Neural cell (in vitro differentiated cells): ENCODE measurements around the gene ACSL6. TPM values are rescaled to one million over a fixed set of nuclear protein-coding genes. Genes with fewer than 3 reads are reported as not detected.

Experiments used
- H2AFZ ChIP-seq: fragments of 200-600, 300-800 bp; sonication (generic), shearing (Covaris generic); 2 replicates; pipeline ENCODE4 v1.6.0; 2014; ENCODE audit warnings: low read depth, mild to moderate bottlenecking, antibody characterized with exemption, low read length, moderate library complexity
- H3F3A ChIP-seq: fragments of 200-600 bp; shearing (Covaris generic); 2 replicates; pipeline ENCODE4 v1.6.1; 2016; ENCODE audit warnings: mild to moderate bottlenecking, moderate library complexity, mixed read lengths, antibody characterized with exemption, low read length; ENCODE audit not compliant: insufficient read depth, poor library complexity, severe bottlenecking
- H3K27ac ChIP-seq: fragments of 200-600, 300-800 bp; sonication (generic), shearing (Covaris generic); 2 replicates; pipeline ENCODE4 v1.5.1; 2014; ENCODE audit warnings: mild to moderate bottlenecking, low read length, moderate library complexity
- H3K27me3 ChIP-seq: fragments of 300-800, 200-600 bp; sonication (generic), shearing (Covaris generic); 2 replicates; pipeline ENCODE4 v1.6.0; 2014; ENCODE audit warnings: mild to moderate bottlenecking, low read depth, low read length, moderate library complexity; ENCODE audit not compliant: insufficient read depth
- H3K36me3 ChIP-seq: fragments of 300-800, 200-600 bp; sonication (generic), shearing (Covaris generic); 2 replicates; pipeline ENCODE4 v1.5.1; 2014; ENCODE audit warnings: mild to moderate bottlenecking, antibody characterized with exemption, low read length, moderate library complexity; ENCODE audit not compliant: insufficient read depth
- H3K4me2 ChIP-seq: fragments of 300-800, 200-600 bp; sonication (generic), shearing (Covaris generic); 2 replicates; pipeline ENCODE4 v1.6.0; 2014; ENCODE audit warnings: mild to moderate bottlenecking, low read length
- H3K4me3 ChIP-seq: fragments of 300-800, 200-600 bp; sonication (generic), shearing (Covaris generic); 2 replicates; pipeline ENCODE4 v1.5.1; 2014; ENCODE audit warnings: mild to moderate bottlenecking, low read length, moderate library complexity
- H3K79me2 ChIP-seq: fragments of 200-600 bp; shearing (Covaris generic); replicated peaks from 2 replicates; pipeline ENCODE4 v1.6.0; 2014; ENCODE audit warnings: mild to moderate bottlenecking, low read length, moderate library complexity; ENCODE audit not compliant: insufficient read depth
- H3K9ac ChIP-seq: fragments of 300-800, 200-600 bp; sonication (generic), shearing (Covaris generic); 2 replicates; pipeline ENCODE4 v1.6.1; 2016; ENCODE audit warnings: mild to moderate bottlenecking, low read length, mixed read lengths
- H3K9me2 ChIP-seq: fragments of 200-600 bp; shearing (Covaris generic); 2 replicates; pipeline ENCODE4 v1.6.1; 2016; ENCODE audit warnings: mild to moderate bottlenecking, low read length, mixed read lengths; ENCODE audit not compliant: insufficient read depth
- H3K9me3 ChIP-seq: fragments of 200-600, 300-800 bp; sonication (generic), shearing (Covaris generic); 2 replicates; pipeline ENCODE4 v1.6.1; 2016; ENCODE audit warnings: mild to moderate bottlenecking, mixed run types, low read length, moderate library complexity, mixed read lengths
- H4K20me1 ChIP-seq: fragments of 200-600 bp; shearing (Covaris generic); 2 replicates; pipeline ENCODE4 v1.6.1; 2016; ENCODE audit warnings: mild to moderate bottlenecking, mixed run types; ENCODE audit not compliant: insufficient read depth
- CTCF ChIP-seq: fragments of 450-650 bp; IDR thresholded peaks from 2 replicates; pipeline ENCODE4 v1.5.1; 2014; ENCODE audit warnings: antibody characterized with exemption, mild to moderate bottlenecking, moderate library complexity; ENCODE audit not compliant: poor library complexity, severe bottlenecking
- EP300 ChIP-seq: fragments of 450-650 bp; conservative IDR thresholded peaks from 2 replicates; pipeline ENCODE4 v1.6.1; 2014; ENCODE audit warnings: antibody characterized with exemption, mild to moderate bottlenecking, moderate library complexity; ENCODE audit not compliant: poor library complexity, severe bottlenecking
- EZH2 ChIP-seq: fragments of 200-600, 300-800 bp; shearing (Covaris generic), sonication (generic); IDR thresholded peaks from 2 replicates; pipeline ENCODE4 v1.6.1; 2014; ENCODE audit warnings: antibody characterized with exemption, low read length, borderline replicate concordance, mild to moderate bottlenecking; ENCODE audit not compliant: insufficient read depth, poor library complexity, severe bottlenecking
- MXI1 ChIP-seq: fragments of 450-650 bp; conservative IDR thresholded peaks from 2 replicates; pipeline ENCODE4 v1.6.1; 2014; ENCODE audit warnings: antibody characterized with exemption, mild to moderate bottlenecking; ENCODE audit not compliant: poor library complexity, severe bottlenecking
- POLR2AphosphoS5 ChIP-seq: IDR thresholded peaks from 2 replicates; pipeline ENCODE4 v1.6.1; 2012
- RAD21 ChIP-seq: fragments of 450-650 bp; conservative IDR thresholded peaks from 2 replicates; pipeline ENCODE4 v1.6.1; 2014; ENCODE audit warnings: antibody characterized with exemption, mild to moderate bottlenecking, moderate library complexity
- REST ChIP-seq: IDR thresholded peaks from 2 replicates; pipeline ENCODE4 v1.6.1; 2012; ENCODE audit warnings: borderline replicate concordance
- SMC3 ChIP-seq: fragments of 450-650 bp; conservative IDR thresholded peaks from 2 replicates; pipeline ENCODE4 v1.6.1; 2014; ENCODE audit warnings: antibody characterized with exemption, mild to moderate bottlenecking, moderate library complexity; ENCODE audit not compliant: poor library complexity
- TAF1 ChIP-seq: IDR thresholded peaks from 2 replicates; pipeline ENCODE4 v1.6.1; 2012; ENCODE audit warnings: low read depth
- polyA plus RNA-seq: library from polyadenylated mRNA; depleted of rRNA; stranded (reverse); fragments of >200 nt; gene quantifications from 2 replicates; pipeline ENCODE4 v1.2.3, GENCODE V29; 2014

The ACSL6 gene
- polyA plus RNA-seq, 1 donor from 2014 or later = 30.5 TPM

- no peaks in the 10 kb centered on the region for H3K27me3 ChIP-seq
- H3F3A ChIP-seq = no peaks in the 10 kb centered on the region
- H3K27ac ChIP-seq = no peak overlapping the region
- no peaks in the 10 kb centered on the region for H3K79me2 ChIP-seq
- no peak overlapping the region for H3K4me2 ChIP-seq
- H3K9ac ChIP-seq = no peak overlapping the region
- H3K9me3 ChIP-seq = no peaks in the 10 kb centered on the region
- H3K36me3 ChIP-seq = no peaks in the 10 kb centered on the region
- H3K9me2 ChIP-seq = no peaks in the 10 kb centered on the region
- no peaks in the 10 kb centered on the region for H4K20me1 ChIP-seq
- TF ChIP-seq TAF1 (no peak), EP300 (no peak), SMC3 (no peak), CTCF (no peak), REST (no peak), MXI1 (no peak), RAD21 (no peak), POLR2AphosphoS5 (no peak), EZH2 (no peak)
- no peak overlapping the region for H2AFZ ChIP-seq
- no peak overlapping the region for H3K4me3 ChIP-seq
Measured at GRCh38 chr5:132029609-132030330, 18.3 kb upstream of the ACSL6 start.

- Histone ChIP-seq H3K27ac (no peak overlapping the region), H3K4me2 (no peak overlapping the region), H3K4me3 (no peak overlapping the region), H3K79me2 (no peaks in the 10 kb centered on the region), H2AFZ (no peak overlapping the region), H3F3A (no peaks in the 10 kb centered on the region), H3K9me2 (no peaks in the 10 kb centered on the region), H3K9ac (no peak overlapping the region), H3K27me3 (no peaks in the 10 kb centered on the region), H4K20me1 (no peaks in the 10 kb centered on the region), H3K9me3 (no peaks in the 10 kb centered on the region), H3K36me3 (no peaks in the 10 kb centered on the region)
- TF ChIP-seq TAF1 (no peak), CTCF (no peak), RAD21 (no peak), MXI1 (no peak), POLR2AphosphoS5 (no peak), EP300 (no peak)
Measured at GRCh38 chr5:132027027-132027426, 15.6 kb upstream of the ACSL6 start.
